CD4-positive, alpha-beta memory T cell (primary cell): ENCODE measurements around the gene CD81. TPM values are rescaled to one million over a fixed set of nuclear protein-coding genes. Genes with fewer than 3 reads are reported as not detected.

Experiments
- CTCF ChIA-PET: fragments of 350-600 bp; sonication (Branson Sonifier 250); formaldehyde crosslinking; loops from one replicate; lab custom pipeline; 2021; ENCODE audit warnings: inconsistent platforms; ENCODE audit not compliant: partially characterized antibody; lab: Charles Lee
- POLR2A ChIA-PET: fragments of 350-600 bp; sonication (Branson Sonifier 250); formaldehyde crosslinking; loops from one replicate; lab custom pipeline; 2021; ENCODE audit not compliant: partially characterized antibody; lab: Charles Lee
- DNase-seq, 5 donors: peaks; one replicate each; pipeline versions ENCODE4 v3.0.0 to v3.0.0-alpha.2; 2020 to 2022; ENCODE audit warnings: mixed read lengths in 1 of 5
- H3K27ac ChIP-seq: one replicate; pipeline ENCODE4 v1.7.0; 2013; ENCODE audit warnings: low read depth, low read length
- H3K27me3 ChIP-seq: 2 replicates; pipeline ENCODE4 v1.7.0; 2013; ENCODE audit warnings: mild to moderate bottlenecking, low read length, moderate library complexity; ENCODE audit not compliant: insufficient read depth
- H3K36me3 ChIP-seq: 2 replicates; pipeline ENCODE4 v1.7.0; 2013; ENCODE audit warnings: mild to moderate bottlenecking, low read length, moderate library complexity; ENCODE audit not compliant: insufficient read depth
- H3K4me1 ChIP-seq: 2 replicates; pipeline ENCODE4 v1.7.0; 2013; ENCODE audit warnings: mild to moderate bottlenecking, low read length, moderate library complexity; ENCODE audit not compliant: insufficient read depth
- H3K4me3 ChIP-seq, 2 donors: one replicate each; pipeline ENCODE4 v1.7.0; 2013; ENCODE audit warnings: low read length in 2 of 2, mild to moderate bottlenecking in 1 of 2
- H3K9me3 ChIP-seq, 2 donors: one replicate each; pipeline ENCODE4 v1.7.0; 2013; ENCODE audit warnings: low read length in 2 of 2, control low read depth in 1 of 2; ENCODE audit not compliant: control insufficient read depth in 1 of 2
- H3K27ac Mint-ChIP-seq, 7 donors: one replicate each; pipeline ENCODE4 v1.8.0; 2020 to 2021; ENCODE audit warnings: mixed read lengths in 7 of 7, mild to moderate bottlenecking in 6 of 7, inconsistent platforms in 3 of 7, moderate library complexity in 3 of 7
- H3K27me3 Mint-ChIP-seq, 2 donors: one replicate each; pipeline ENCODE4 v1.8.0; 2020 to 2021; ENCODE audit warnings: mixed read lengths in 2 of 2
- H3K36me3 Mint-ChIP-seq, 2 donors: one replicate each; pipeline ENCODE4 v1.8.0; 2020 to 2021; ENCODE audit warnings: mixed read lengths in 2 of 2, inconsistent platforms in 1 of 2, mild to moderate bottlenecking in 1 of 2
- H3K4me1 Mint-ChIP-seq, 4 donors: one replicate each; pipeline ENCODE4 v1.8.0; 2020 to 2021; ENCODE audit warnings: mixed read lengths in 4 of 4, mild to moderate bottlenecking in 1 of 4
- H3K4me3 Mint-ChIP-seq, 8 donors: one replicate each; pipeline ENCODE4 v1.8.0; 2020 to 2021; ENCODE audit warnings: mixed read lengths in 8 of 8, mild to moderate bottlenecking in 7 of 8, moderate library complexity in 6 of 8, inconsistent platforms in 3 of 8
- H3K9me3 Mint-ChIP-seq, 8 donors: one replicate each; pipeline ENCODE4 v1.8.0; 2020 to 2021; ENCODE audit warnings: mixed read lengths in 8 of 8, mild to moderate bottlenecking in 5 of 8, inconsistent platforms in 3 of 8, moderate library complexity in 1 of 8
- intact Hi-C: fragments of 100-400 bp; cut with micrococcal nuclease; formaldehyde crosslinking; loops from one replicate; pipeline ENCODE4 v1.15.1; 2023
- polyA plus RNA-seq, 2 donors: library from polyadenylated mRNA; unstranded; fragments of 300-500 nt; fragmentation: Illumina TruSeq; gene quantifications; one replicate each; pipeline ENCODE4 v1.2.3, GENCODE V29; 2021
- total RNA-seq, 2 experiments: library from RNA; stranded (reverse); gene quantifications; one replicate each; pipeline ENCODE4 v1.2.3, GENCODE V29; 2021

CD81 gene
- total and polyA plus RNA-seq, 4 experiments from 2014 or later, result 15.2 to 118 (median 83.4) TPM

DNA sequence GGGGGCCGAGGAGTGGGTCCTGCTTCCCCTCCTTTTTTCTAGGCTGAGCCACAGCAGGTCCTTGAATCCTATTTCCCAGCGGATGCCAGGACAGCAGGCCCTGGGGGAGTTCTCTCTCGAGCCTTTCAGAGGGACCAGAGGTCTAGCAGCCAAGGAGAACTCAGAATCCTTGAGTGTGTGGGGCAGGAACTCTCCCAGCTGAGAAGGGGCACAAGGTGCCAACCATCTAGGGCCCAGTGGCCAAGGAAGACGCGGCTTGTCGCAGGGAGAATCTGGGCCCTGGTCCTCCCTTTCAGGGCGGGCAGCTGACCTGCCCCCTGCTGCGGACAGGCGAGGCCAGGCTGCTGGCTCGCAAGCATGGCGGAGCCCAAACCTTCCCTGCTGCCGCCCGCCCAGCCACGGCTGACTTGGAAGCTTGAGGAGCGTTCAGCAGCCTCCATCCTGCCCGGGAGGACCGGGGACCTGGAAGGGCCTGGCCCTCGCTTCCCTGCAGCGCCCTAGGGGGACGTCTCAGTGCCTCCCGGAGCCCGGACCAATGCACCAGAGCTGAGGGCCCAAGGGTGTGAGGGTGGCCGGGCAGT, 22.5 kb downstream of the CD81 start:
- CTCF ChIA-PET, result interaction anchor here (0.5 to 2.9 kb wide), 8 partner anchors 12 to 493 kb away, joined by 3 to 30 read pairs (median 10); partner anchors contain the start of genes C11orf21, CD81 and TSPAN32
- Histone ChIP-seq H3K27me3 (no peaks in the 10 kb centered on the region), H3K4me3 (peak overlapping the region; percentile 33 to 96), H3K27ac (peak overlapping the region; percentile 98), H3K4me1 (peaks cover 24% of the 10 kb centered on the region), H3K36me3 (peaks cover 20% of the 10 kb centered on the region), H3K9me3 (no peaks in the 10 kb centered on the region)
- intact Hi-C loops, result loop anchor here (1.0 kb wide), 7 partner anchors 21 to 658 kb away; partner anchors contain the start of genes C11orf21, CARS1, CD81 and NAP1L4
- peaks cover 6 to 31% (median 17%) of the 10 kb centered on the region in 4 donors for H3K4me1 Mint-ChIP-seq
- H3K27me3 Mint-ChIP-seq, result peaks cover 0 to 3% of the 10 kb centered on the region in 2 donors
- peak overlapping the region; percentile 75 to 97 (median 94) for H3K4me3 Mint-ChIP-seq
- peak overlapping the region; percentile 91 to 100 (median 95) for H3K27ac Mint-ChIP-seq
- POLR2A ChIA-PET, result interaction anchor here (0.8 to 4.5 kb wide), 14 partner anchors 10 to 657 kb away, joined by 3 to 73 read pairs (median 4); partner anchors contain the start of genes C11orf21, CARS1, CD81 and CDKN1C
- peaks cover 6 to 31% of the 10 kb centered on the region in 2 donors for H3K36me3 Mint-ChIP-seq
- no peak for DNase-seq
- H3K9me3 Mint-ChIP-seq, result peaks cover 0 to 4% (median 0%) of the 10 kb centered on the region in 8 donors

DNA sequence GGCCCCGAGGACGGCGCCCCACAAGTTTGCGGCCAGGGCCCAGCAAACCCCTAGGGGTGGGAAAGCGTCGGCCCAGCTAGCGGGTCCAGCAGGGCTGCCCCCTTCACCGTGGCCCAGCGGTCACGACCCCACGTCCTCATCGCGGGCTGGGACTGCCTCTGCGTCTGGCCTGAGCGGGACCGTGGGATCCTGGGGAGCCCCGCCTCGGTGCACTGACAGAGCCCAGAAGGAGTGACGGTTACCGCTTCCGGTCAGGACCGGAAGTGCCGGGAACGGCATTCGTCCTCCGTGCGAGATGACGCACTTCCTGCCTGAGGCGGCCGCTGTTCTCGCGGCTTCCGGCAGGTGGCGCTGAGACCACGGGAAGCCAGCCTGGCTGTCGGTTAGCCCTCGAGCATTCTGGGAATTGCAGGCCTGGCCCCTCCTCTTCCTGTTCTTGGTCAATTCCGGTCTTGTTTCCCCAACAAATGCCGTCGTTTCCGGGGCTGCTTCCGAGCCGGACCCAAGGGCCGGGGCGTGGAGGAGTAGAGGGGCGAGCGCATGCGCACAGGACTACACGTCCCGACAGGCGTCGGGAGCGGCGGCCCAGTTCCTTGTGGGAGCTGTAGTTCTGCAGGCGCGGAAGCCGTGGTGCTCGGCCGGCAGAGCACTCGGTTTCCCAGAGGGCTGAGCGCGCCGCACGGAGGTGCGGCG, 23.1 kb downstream of the CD81 start, which contains the start of gene TSSC4:
Gene TSSC4 (plus strand): TSS at position 682 of the 693 bp plus-strand sequence. CDS start 1,884 bp downstream, outside the sequence.
- H3K4me1 Mint-ChIP-seq, result peaks cover 6 to 31% (median 17%) of the 10 kb centered on the region in 4 donors
- ChIA-PET POLR2A (interaction anchor here (0.7 to 4.5 kb wide), 20 partner anchors 10 to 657 kb away, joined by 3 to 73 read pairs (median 4); partner anchors contain the start of genes C11orf21, CARS1, CD81 and CDKN1C), CTCF (interaction anchor here (0.8 to 2.9 kb wide), 15 partner anchors 9 to 488 kb away, joined by 3 to 30 read pairs (median 4); partner anchors contain the start of genes C11orf21, CD81 and TSPAN32)
- peaks cover 0 to 4% (median 0%) of the 10 kb centered on the region in 8 donors for H3K9me3 Mint-ChIP-seq
- DNase-seq, result peak; percentile 100
- intact Hi-C loops, result loop anchor here (1.0 kb wide), 7 partner anchors 20 to 657 kb away; partner anchors contain the start of genes C11orf21, CARS1, CD81 and NAP1L4
- Histone ChIP-seq H3K27me3 (no peaks in the 10 kb centered on the region), H3K27ac (peak within 1 kb of the TSS; percentile 98), H3K36me3 (peaks cover 20% of the 10 kb centered on the region), H3K4me3 (peak within 1 kb of the TSS; percentile 85 to 96), H3K9me3 (no peaks in the 10 kb centered on the region), H3K4me1 (peaks cover 24% of the 10 kb centered on the region)
- peaks cover 0 to 3% of the 10 kb centered on the region in 2 donors for H3K27me3 Mint-ChIP-seq
- peaks cover 6 to 33% of the 10 kb centered on the region in 2 donors for H3K36me3 Mint-ChIP-seq
- peak within 1 kb of the TSS; percentile 92 to 100 (median 96) for H3K27ac Mint-ChIP-seq
- H3K4me3 Mint-ChIP-seq, result peak within 1 kb of the TSS; percentile 89 to 97 (median 94)

DNA sequence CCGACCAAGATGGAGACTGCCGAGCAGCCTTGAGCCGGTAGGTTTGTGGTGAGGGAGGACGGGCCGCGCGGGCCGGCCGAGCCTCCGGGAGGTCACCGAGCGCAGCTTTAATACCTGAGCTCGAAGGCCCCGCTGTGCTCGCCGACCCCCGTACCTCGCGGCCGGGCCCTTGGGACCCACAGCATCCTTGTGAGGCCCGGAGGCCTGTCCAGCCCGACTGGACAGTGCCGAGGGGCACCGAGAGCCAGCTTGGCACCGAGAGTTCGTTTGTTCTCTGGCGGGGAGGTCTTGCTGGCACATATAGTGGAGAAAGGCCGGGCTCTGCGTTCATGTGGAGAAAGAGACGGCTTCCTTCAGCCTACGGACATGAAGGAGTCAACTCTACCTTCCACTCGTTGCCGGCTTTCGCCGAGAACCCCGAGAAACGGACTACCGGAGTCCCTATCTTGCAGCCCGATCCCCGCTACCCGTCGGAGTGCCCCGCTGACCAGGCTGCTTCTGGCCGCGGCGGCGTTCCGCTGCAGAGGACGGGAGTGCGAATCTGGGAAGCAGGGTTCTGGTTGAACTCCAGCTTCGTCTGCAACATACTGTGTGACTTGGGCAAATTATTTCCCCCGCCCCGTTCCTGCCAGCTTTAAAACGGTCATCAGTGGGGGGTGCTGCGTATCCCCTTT, 23.8 kb downstream of the CD81 start:
- H3K27me3 Mint-ChIP-seq, result peaks cover 0 to 3% of the 10 kb centered on the region in 2 donors
- H3K4me1 Mint-ChIP-seq, result peaks cover 6 to 31% (median 17%) of the 10 kb centered on the region in 4 donors
- Histone ChIP-seq H3K9me3 (no peaks in the 10 kb centered on the region), H3K27ac (peak overlapping the region; percentile 86), H3K4me1 (peaks cover 24% of the 10 kb centered on the region), H3K36me3 (peaks cover 20% of the 10 kb centered on the region), H3K27me3 (no peaks in the 10 kb centered on the region), H3K4me3 (peak overlapping the region; percentile 85 to 88)
- H3K27ac Mint-ChIP-seq, result peak overlapping the region; percentile 92 to 100 (median 96)
- H3K36me3 Mint-ChIP-seq, result peaks cover 6 to 33% of the 10 kb centered on the region in 2 donors
- intact Hi-C loops, result loop anchor here (1.0 kb wide), 7 partner anchors 19 to 656 kb away; partner anchors contain the start of genes C11orf21, CARS1, CD81 and NAP1L4
- peaks cover 0 to 4% (median 0%) of the 10 kb centered on the region in 8 donors for H3K9me3 Mint-ChIP-seq
- POLR2A ChIA-PET, result interaction anchor here (0.7 to 4.5 kb wide), 17 partner anchors 9 to 648 kb away, joined by 3 to 73 read pairs (median 5); partner anchors contain the start of genes C11orf21, CD81, CDKN1C and TSPAN32
- peak overlapping the region; percentile 89 to 97 (median 94) for H3K4me3 Mint-ChIP-seq
- CTCF ChIA-PET, result interaction anchor here (0.8 to 2.9 kb wide), 14 partner anchors 9 to 487 kb away, joined by 3 to 30 read pairs (median 4); partner anchors contain the start of genes C11orf21, CD81 and TSPAN32
- DNase-seq, result peak in 1 of 5 donors; percentile 56

DNA sequence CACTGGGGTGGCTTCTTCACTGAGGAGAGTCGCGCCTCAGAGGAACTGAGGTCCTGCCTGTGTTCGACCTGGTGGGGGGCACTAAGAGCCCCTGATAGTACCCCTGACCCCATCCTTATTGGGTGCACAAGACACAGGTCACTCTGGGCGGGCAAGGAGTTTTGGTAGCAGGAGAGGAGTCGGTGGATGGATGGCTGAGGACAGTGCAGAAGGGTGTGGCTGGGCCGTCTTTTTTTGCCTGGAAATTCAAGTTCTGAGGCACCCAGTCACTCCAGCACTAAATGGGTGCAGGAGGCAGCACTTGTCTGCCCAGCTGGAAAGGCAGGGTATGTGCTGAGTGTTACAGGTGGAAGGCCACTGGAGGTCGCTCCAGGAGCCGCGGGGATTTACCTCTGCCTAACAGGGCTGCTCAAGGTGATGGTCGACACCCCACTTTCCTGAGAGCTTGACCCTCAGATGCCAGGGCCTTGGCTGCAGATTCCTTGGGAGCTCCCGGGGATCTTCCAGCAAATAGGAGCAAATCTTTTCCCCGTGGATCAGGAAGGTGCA, 24.4 kb downstream of the CD81 start:
- peaks cover 6 to 30% of the 10 kb centered on the region in 2 donors for H3K36me3 Mint-ChIP-seq
- H3K4me1 Mint-ChIP-seq, result peaks cover 6 to 31% (median 17%) of the 10 kb centered on the region in 4 donors
- Histone ChIP-seq H3K9me3 (no peaks in the 10 kb centered on the region), H3K27me3 (no peaks in the 10 kb centered on the region), H3K27ac (peak overlapping the region; percentile 86), H3K4me1 (peaks cover 24% of the 10 kb centered on the region), H3K4me3 (peak overlapping the region; percentile 85 to 88), H3K36me3 (peaks cover 20% of the 10 kb centered on the region)
- CTCF ChIA-PET, result interaction anchor here (0.6 to 2.9 kb wide), 8 partner anchors 18 to 207 kb away, joined by 3 to 17 read pairs (median 6); partner anchors contain the start of genes C11orf21, CD81 and TSPAN32
- peak overlapping the region; percentile 57 to 100 (median 84) for H3K27ac Mint-ChIP-seq
- peaks cover 0 to 4% (median 0%) of the 10 kb centered on the region in 8 donors for H3K9me3 Mint-ChIP-seq
- H3K27me3 Mint-ChIP-seq, result peaks cover 0 to 3% of the 10 kb centered on the region in 2 donors
- H3K4me3 Mint-ChIP-seq, result peak overlapping the region; percentile 89 to 97 (median 94)
- POLR2A ChIA-PET, result interaction anchor here (1.4 to 4.5 kb wide), 7 partner anchors 8 to 100 kb away, joined by 5 to 73 read pairs (median 23); partner anchors contain the start of genes C11orf21, CD81 and TSPAN32
- intact Hi-C loops, result no loop called here
- no peak for DNase-seq

DNA sequence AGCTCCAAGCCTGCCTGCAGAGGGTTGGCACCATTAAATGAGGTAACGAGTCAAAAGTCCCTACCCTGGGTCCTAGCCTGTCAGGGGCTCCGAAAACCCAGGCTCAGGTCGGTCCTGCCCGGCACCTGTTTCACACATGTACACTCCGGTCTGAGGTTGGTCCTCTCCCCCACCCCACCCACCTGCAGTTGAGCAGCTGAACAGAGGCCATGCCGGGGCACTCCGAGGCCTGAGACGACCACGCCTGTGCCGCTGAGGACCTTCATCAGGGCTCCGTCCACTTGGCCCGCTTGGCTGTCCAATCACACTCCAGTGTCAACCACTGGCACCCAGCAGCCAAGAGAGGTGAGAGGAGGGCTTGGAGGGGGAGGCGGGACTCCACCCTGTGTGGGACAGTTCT, 25.0 kb downstream of the CD81 start:
- intact Hi-C loops, result no loop called here
- no peak overlapping the region for H3K27ac ChIP-seq
- peaks cover 0 to 3% of the 10 kb centered on the region in 2 donors for H3K27me3 Mint-ChIP-seq
- H3K4me1 Mint-ChIP-seq, result peaks cover 6 to 31% (median 17%) of the 10 kb centered on the region in 4 donors
- H3K9me3 ChIP-seq, result no peaks in the 10 kb centered on the region
- peaks cover 15% of the 10 kb centered on the region for H3K36me3 ChIP-seq
- ChIA-PET CTCF (interaction anchor here (0.6 to 2.9 kb wide), 4 partner anchors 98 to 130 kb away, joined by 3 to 13 read pairs (median 6); partner anchors contain the start of genes C11orf21 and TSPAN32), POLR2A (interaction anchor here (1.4 to 4.5 kb wide), 3 partner anchors 24 to 101 kb away, joined by 5 to 73 read pairs (median 45); partner anchors contain the start of genes C11orf21, CD81 and TSPAN32)
- H3K4me1 ChIP-seq, result peaks cover 24% of the 10 kb centered on the region
- peak overlapping the region; percentile 85 to 88 for H3K4me3 ChIP-seq
- H3K9me3 Mint-ChIP-seq, result peaks cover 0 to 4% (median 0%) of the 10 kb centered on the region in 8 donors
- no peak for DNase-seq
- peak overlapping the region in 3 of 7 donors; percentile 48 to 100 (median 51) for H3K27ac Mint-ChIP-seq
- no peaks in the 10 kb centered on the region for H3K27me3 ChIP-seq
- peak overlapping the region; percentile 29 to 96 (median 92) for H3K4me3 Mint-ChIP-seq
- H3K36me3 Mint-ChIP-seq, result peaks cover 2 to 25% of the 10 kb centered on the region in 2 donors
